Mesendoderm (in vitro differentiated cells): ENCODE data around the gene GPR68.

Experiments
- DNase-seq: peaks from one replicate; pipeline ENCODE4 v3.0.0; 2013
- H2AK5ac ChIP-seq: 2 replicates; pipeline ENCODE4 v1.6.1; 2013; ENCODE audit warnings: low read length, inconsistent platforms
- H2BK120ac ChIP-seq: 2 replicates; pipeline ENCODE4 v1.6.1; 2013; ENCODE audit warnings: low read depth, mild to moderate bottlenecking, low read length, moderate library complexity, mixed read lengths
- H2BK15ac ChIP-seq: replicated peaks from 2 replicates; pipeline ENCODE4 v1.6.1; 2013; ENCODE audit warnings: low read depth, mild to moderate bottlenecking, moderate library complexity
- H2BK5ac ChIP-seq: 2 replicates; pipeline ENCODE4 v1.6.1; 2013; ENCODE audit warnings: low read length, inconsistent platforms
- H3K18ac ChIP-seq: 2 replicates; pipeline ENCODE4 v1.6.1; 2013; ENCODE audit warnings: mild to moderate bottlenecking, low read length, mixed read lengths
- H3K23ac ChIP-seq: one replicate; pipeline ENCODE4 v1.6.1; 2013; ENCODE audit warnings: low read length
- H3K27ac ChIP-seq: 2 replicates; pipeline ENCODE4 v1.5.1; 2013; ENCODE audit warnings: low read depth, mild to moderate bottlenecking, inconsistent platforms, low read length, moderate library complexity
- H3K27me3 ChIP-seq: 2 replicates; pipeline ENCODE4 v1.6.1; 2013; ENCODE audit warnings: low read length, control low read depth, mild to moderate bottlenecking, inconsistent platforms; ENCODE audit not compliant: insufficient read depth, poor library complexity
- H3K36me3 ChIP-seq: 2 replicates; pipeline ENCODE4 v1.6.1; 2013; ENCODE audit warnings: low read length, inconsistent platforms; ENCODE audit not compliant: control insufficient read depth, insufficient read depth
- H3K4ac ChIP-seq: one replicate; pipeline ENCODE4 v1.6.1; 2013; ENCODE audit warnings: low read depth, mild to moderate bottlenecking, low read length, moderate library complexity
- H3K4me1 ChIP-seq: 2 replicates; pipeline ENCODE4 v1.6.1; 2013; ENCODE audit warnings: low read depth, low read length, inconsistent platforms; ENCODE audit not compliant: control insufficient read depth
- H3K4me2 ChIP-seq: 2 replicates; pipeline ENCODE4 v1.6.1; 2013; ENCODE audit warnings: low read length
- H3K4me3 ChIP-seq: 2 replicates; pipeline ENCODE4 v1.5.1; 2013; ENCODE audit warnings: mild to moderate bottlenecking, low read length
- H3K56ac ChIP-seq: one replicate; pipeline ENCODE4 v1.6.1; 2013; ENCODE audit warnings: low read length
- H3K79me1 ChIP-seq: 2 replicates; pipeline ENCODE4 v1.6.1; 2013; ENCODE audit warnings: low read length, inconsistent platforms
- H3K79me2 ChIP-seq: 2 replicates; pipeline ENCODE4 v1.6.1; 2013; ENCODE audit warnings: mild to moderate bottlenecking, low read length; ENCODE audit not compliant: control insufficient read depth, insufficient read depth
- H3K9ac ChIP-seq: 2 replicates; pipeline ENCODE4 v1.6.1; 2013; ENCODE audit warnings: low read length, inconsistent platforms
- H4K5ac ChIP-seq: one replicate; pipeline ENCODE4 v1.6.1; 2013; ENCODE audit warnings: low read length
- H4K8ac ChIP-seq: one replicate; pipeline ENCODE4 v1.6.1; 2013; ENCODE audit warnings: low read depth, mild to moderate bottlenecking, control low read depth, low read length, moderate library complexity
- WGBS: extraction: QIAGEN DNeasy Blood & Tissue Kit; methylation state at CpG from one replicate; pipeline ENCODE4 v1.1.7; 2013; ENCODE audit warnings: low lambda C conversion rate, missing lambda C conversion rate; ENCODE audit not compliant: insufficient coverage; ENCODE audit errors: extremely low coverage; 5-methylcytosine and 5-hydroxymethylcytosine counted together

The GPR68 gene

DNA sequence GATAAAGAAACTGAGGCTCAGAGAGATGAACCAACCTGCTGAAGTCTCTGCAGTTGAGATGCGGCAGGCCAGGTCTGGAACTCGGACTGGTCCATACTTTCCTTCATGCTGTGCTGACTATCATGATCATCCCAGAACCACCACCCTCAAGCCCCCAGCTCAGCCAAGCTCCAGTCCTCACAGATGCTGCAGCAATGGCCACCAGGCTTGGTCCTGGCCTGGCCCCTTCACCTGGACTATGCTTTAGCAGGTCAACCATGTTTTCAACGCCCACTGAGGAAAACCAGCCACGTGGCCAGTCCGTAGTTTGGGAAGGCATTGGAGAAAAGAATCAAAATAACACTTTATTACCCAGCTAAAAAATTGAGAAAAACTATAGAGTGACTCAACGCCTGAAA is 1.4 kb downstream of the GPR68 start:
- H4K8ac ChIP-seq, result no peak overlapping the region
- no peak overlapping the region for H4K5ac ChIP-seq
- H3K36me3 ChIP-seq, result no peaks in the 10 kb centered on the region
- no peak overlapping the region for H3K27ac ChIP-seq
- no peak overlapping the region for H2AK5ac ChIP-seq
- H2BK120ac ChIP-seq, result no peak overlapping the region
- no peaks in the 10 kb centered on the region for H3K79me1 ChIP-seq
- no peak overlapping the region for H3K18ac ChIP-seq
- no peak overlapping the region for H2BK15ac ChIP-seq
- H3K4ac ChIP-seq, result no peak overlapping the region
- H3K27me3 ChIP-seq, result no peaks in the 10 kb centered on the region
- no peak overlapping the region for H3K4me2 ChIP-seq
- no peak overlapping the region for H3K9ac ChIP-seq
- no peak overlapping the region for H2BK5ac ChIP-seq
- H3K79me2 ChIP-seq, result no peaks in the 10 kb centered on the region
- H3K4me3 ChIP-seq, result no peak overlapping the region
- no peak for DNase-seq
- no CpG with 5 or more reads among the region's 6 CpGs for WGBS
- H3K4me1 ChIP-seq, result no peaks in the 10 kb centered on the region
- no peak overlapping the region for H3K56ac ChIP-seq
- no peak overlapping the region for H3K23ac ChIP-seq

DNA sequence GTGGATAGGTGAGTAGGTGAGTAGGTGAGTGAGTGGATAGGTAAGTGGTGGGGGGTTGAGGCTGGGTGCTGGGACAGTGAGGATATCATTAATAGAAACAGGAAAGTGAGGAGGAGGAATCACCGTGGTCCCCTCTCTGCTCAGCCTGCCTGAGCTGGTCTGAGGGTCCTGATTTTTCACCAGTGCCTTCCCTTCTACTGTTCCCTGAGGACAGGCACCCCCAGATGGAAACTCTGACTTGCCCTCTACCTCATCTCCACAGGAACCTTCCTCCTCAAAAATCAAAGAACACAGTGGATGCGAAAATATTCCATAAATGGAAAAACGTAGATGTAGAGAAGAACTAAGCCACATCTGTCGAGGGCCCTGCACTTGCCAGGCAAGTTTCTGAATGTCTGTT is 1.9 kb downstream of the GPR68 start:
- H3K18ac ChIP-seq, result no peak overlapping the region
- H3K27ac ChIP-seq, result no peak overlapping the region
- no peaks in the 10 kb centered on the region for H3K79me2 ChIP-seq
- no peak overlapping the region for H4K5ac ChIP-seq
- no peak overlapping the region for H3K4me3 ChIP-seq
- no peak overlapping the region for H3K56ac ChIP-seq
- H3K36me3 ChIP-seq, result no peaks in the 10 kb centered on the region
- H2BK5ac ChIP-seq, result no peak overlapping the region
- H3K79me1 ChIP-seq, result no peaks in the 10 kb centered on the region
- H3K4ac ChIP-seq, result no peak overlapping the region
- H2AK5ac ChIP-seq, result no peak overlapping the region
- DNase-seq, result no peak
- no peaks in the 10 kb centered on the region for H3K27me3 ChIP-seq
- H3K4me2 ChIP-seq, result no peak overlapping the region
- no peak overlapping the region for H4K8ac ChIP-seq
- H2BK15ac ChIP-seq, result no peak overlapping the region
- no CpG with 5 or more reads among the region's 4 CpGs for WGBS
- H3K23ac ChIP-seq, result no peak overlapping the region
- H3K4me1 ChIP-seq, result no peaks in the 10 kb centered on the region
- H3K9ac ChIP-seq, result no peak overlapping the region
- H2BK120ac ChIP-seq, result no peak overlapping the region

DNA sequence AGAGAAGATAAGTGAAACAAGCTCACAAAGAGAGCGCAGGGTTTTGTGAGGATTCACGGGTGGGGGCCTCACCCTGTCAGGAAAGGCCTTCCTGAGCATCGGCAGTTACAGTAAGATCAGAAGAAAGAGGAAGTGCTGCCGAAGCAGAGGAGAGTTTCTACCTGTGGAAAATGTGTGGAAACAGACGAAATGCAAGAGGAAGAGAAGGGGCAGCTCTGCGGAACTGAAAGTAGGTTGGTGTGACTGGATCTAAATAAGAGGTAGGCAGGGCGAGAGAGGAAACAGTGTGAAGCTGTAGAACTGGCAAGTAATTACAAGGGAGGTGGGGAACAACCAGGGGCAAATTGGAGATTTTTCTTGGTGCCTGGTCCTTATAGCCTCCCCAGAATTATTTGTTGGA is 2.6 kb downstream of the GPR68 start:
- no CpG with 5 or more reads among the region's 7 CpGs for WGBS

DNA sequence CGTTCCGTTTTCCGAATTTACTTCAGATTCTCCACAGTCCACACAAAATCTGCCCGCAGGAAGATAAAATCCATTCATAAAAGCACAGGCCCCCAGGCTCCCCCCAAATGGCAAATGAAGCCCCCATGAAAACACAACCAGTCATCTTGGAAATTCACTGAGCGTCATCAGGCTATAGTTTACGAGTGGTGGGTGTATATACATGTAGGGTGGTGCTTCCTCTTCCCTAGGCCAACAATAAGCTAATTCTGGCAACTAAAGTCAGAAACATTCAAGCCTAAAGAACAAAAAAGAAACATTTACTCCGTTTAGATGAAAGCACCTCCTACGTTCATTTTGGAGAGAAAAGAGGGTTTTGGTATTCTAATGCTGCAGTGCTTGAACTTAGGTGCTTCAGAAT is 5.8 kb downstream of the GPR68 start:
- no CpG with 5 or more reads among the region's 8 CpGs for WGBS
- Histone ChIP-seq H3K4me2 (no peak overlapping the region), H4K8ac (no peak overlapping the region), H3K27ac (no peak overlapping the region), H2BK15ac (no peak overlapping the region), H3K36me3 (no peaks in the 10 kb centered on the region), H3K56ac (no peak overlapping the region), H4K5ac (no peak overlapping the region), H3K23ac (no peak overlapping the region), H3K79me1 (no peaks in the 10 kb centered on the region), H2BK5ac (no peak overlapping the region), H3K18ac (no peak overlapping the region), H3K9ac (no peak overlapping the region), H2AK5ac (no peak overlapping the region), H3K4me1 (no peaks in the 10 kb centered on the region), H3K4ac (no peak overlapping the region), H3K4me3 (no peak overlapping the region), H2BK120ac (no peak overlapping the region), H3K27me3 (no peaks in the 10 kb centered on the region), H3K79me2 (no peaks in the 10 kb centered on the region)
- DNase-seq, result no peak

More for the DNA sequence above, 2.6 kb downstream of the GPR68 start:
- no peak overlapping the region for H2BK120ac ChIP-seq
- no peak overlapping the region for H3K18ac ChIP-seq
- no peak overlapping the region for H2AK5ac ChIP-seq
- no peak overlapping the region for H3K4me2 ChIP-seq
- H3K56ac ChIP-seq, result no peak overlapping the region
- no peak overlapping the region for H2BK5ac ChIP-seq
- no peaks in the 10 kb centered on the region for H3K27me3 ChIP-seq
- H3K79me2 ChIP-seq, result no peaks in the 10 kb centered on the region
- no peak overlapping the region for H3K27ac ChIP-seq
- no peak overlapping the region for H3K4me3 ChIP-seq
- DNase-seq, result no peak
- H2BK15ac ChIP-seq, result no peak overlapping the region
- no peak overlapping the region for H3K9ac ChIP-seq
- no peak overlapping the region for H3K23ac ChIP-seq
- no peaks in the 10 kb centered on the region for H3K4me1 ChIP-seq
- H3K79me1 ChIP-seq, result no peaks in the 10 kb centered on the region
- H3K4ac ChIP-seq, result no peak overlapping the region
- H4K8ac ChIP-seq, result no peak overlapping the region
- H4K5ac ChIP-seq, result no peak overlapping the region
- H3K36me3 ChIP-seq, result no peaks in the 10 kb centered on the region

DNA sequence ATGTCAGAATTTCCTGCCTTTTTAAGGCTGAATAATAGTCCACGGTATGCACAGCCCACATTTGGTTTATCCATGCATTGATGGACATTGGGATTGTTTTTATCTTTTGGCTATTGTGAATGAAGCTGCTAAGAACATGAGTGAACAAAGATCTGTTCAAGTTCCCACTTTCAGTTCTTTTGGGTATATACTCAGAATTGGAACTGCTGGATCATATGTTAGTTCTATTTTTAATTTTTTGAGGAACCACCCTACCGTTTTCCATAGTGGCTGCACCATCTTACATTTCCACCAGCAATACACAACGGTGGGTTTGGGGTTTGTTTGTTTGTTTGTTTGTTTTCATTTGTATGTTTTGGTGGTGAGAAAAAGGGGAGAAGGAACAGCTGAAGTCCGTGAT is 6.4 kb downstream of the GPR68 start:
- Histone ChIP-seq H3K4me2 (no peak overlapping the region), H3K4ac (no peak overlapping the region), H2BK120ac (no peak overlapping the region), H2AK5ac (no peak overlapping the region), H3K4me3 (no peak overlapping the region), H3K4me1 (no peaks in the 10 kb centered on the region), H3K9ac (no peak overlapping the region), H4K5ac (no peak overlapping the region), H4K8ac (no peak overlapping the region), H2BK5ac (no peak overlapping the region), H3K56ac (no peak overlapping the region), H3K79me2 (no peaks in the 10 kb centered on the region), H3K18ac (no peak overlapping the region), H3K27ac (no peak overlapping the region), H3K23ac (no peak overlapping the region), H3K36me3 (no peaks in the 10 kb centered on the region), H3K27me3 (no peaks in the 10 kb centered on the region), H2BK15ac (no peak overlapping the region), H3K79me1 (no peaks in the 10 kb centered on the region)
- no CpG with 5 or more reads among the region's 4 CpGs for WGBS
- no peak for DNase-seq

DNA sequence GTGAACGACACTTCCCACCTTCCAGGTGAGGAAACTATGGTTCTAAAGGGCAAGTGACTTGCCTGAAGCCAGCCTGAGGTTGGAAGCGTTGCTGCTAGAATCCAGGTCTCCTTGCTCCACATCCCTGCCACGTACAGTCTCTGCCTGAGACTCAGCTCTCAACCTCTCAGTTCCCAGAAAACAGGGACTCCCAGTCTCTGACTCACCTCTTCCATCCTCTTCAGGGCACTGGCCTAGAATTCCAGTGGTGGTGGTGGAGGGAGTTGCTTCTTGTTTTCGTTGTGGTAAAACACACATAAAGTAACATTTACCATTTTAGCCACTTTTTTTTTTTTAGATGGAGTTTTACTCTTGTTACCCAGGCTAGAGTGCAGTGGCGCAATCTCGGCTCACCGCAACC is 7.3 kb downstream of the GPR68 start:
- no CpG with 5 or more reads among the region's 7 CpGs for WGBS
- Histone ChIP-seq H2BK15ac (no peak overlapping the region), H2AK5ac (no peak overlapping the region), H3K27ac (no peak overlapping the region), H3K4me2 (no peak overlapping the region), H2BK120ac (no peak overlapping the region), H3K79me1 (no peaks in the 10 kb centered on the region), H2BK5ac (no peak overlapping the region), H3K4me3 (no peak overlapping the region), H3K56ac (no peak overlapping the region), H3K9ac (no peak overlapping the region), H3K27me3 (no peaks in the 10 kb centered on the region), H4K8ac (no peak overlapping the region), H4K5ac (no peak overlapping the region), H3K18ac (no peak overlapping the region), H3K23ac (no peak overlapping the region), H3K79me2 (no peaks in the 10 kb centered on the region), H3K4ac (no peak overlapping the region), H3K36me3 (no peaks in the 10 kb centered on the region), H3K4me1 (no peaks in the 10 kb centered on the region)
- DNase-seq, result no peak
